ENCODE results near the gene FOXB1. TPM values are rescaled to one million over a fixed set of nuclear protein-coding genes. Genes with fewer than 3 reads are reported as not detected.

FOXB1 gene
- total and polyA plus RNA-seq, 12 donors, result not detected

GRCh38 chr15:59993950-59994401 lies 10.1 kb upstream of the FOXB1 start:
- TF ChIP-seq CTCF (IDR thresholded peaks at IDR 0.05), result no peak
- 2 to 3% methylated on average over 20 of the region's 20 CpGs for WGBS, 2 donors
- Histone ChIP-seq H3K4me1 (peaks cover 0 to 29% (median 9%) of the 10 kb centered on the region in 9 donors), H3K27ac (no peak overlapping the region), H3K4me3 (no peak overlapping the region), H3K9me3 (no peaks in the 10 kb centered on the region), H3K27me3 (peaks cover 35 to 100% (median 97%) of the 10 kb centered on the region in 7 donors), H3K36me3 (no peaks in the 10 kb centered on the region)
- intact Hi-C loops (cut with DNase I), result no loop called here
- DNase-seq, result no peak
- no peak for ATAC-seq

- no peaks in the 10 kb centered on the region for H3K9me3 ChIP-seq
- no peaks in the 10 kb centered on the region for H3K36me3 ChIP-seq
- ATAC-seq (no peak), DNase-seq (no peak)
- no peak for TF ChIP-seq CTCF (IDR thresholded peaks at IDR 0.05)
- peaks cover 35 to 100% (median 98%) of the 10 kb centered on the region in 7 donors for H3K27me3 ChIP-seq
- intact Hi-C loops (cut with DNase I), result no loop called here
- WGBS, 2 donors, result 2 to 5% methylated on average over 8 of the region's 8 CpGs
- H3K4me1 ChIP-seq, result peaks cover 0 to 30% (median 9%) of the 10 kb centered on the region in 9 donors
- H3K27ac ChIP-seq, result no peak overlapping the region
- no peak overlapping the region for H3K4me3 ChIP-seq
These were observed 9.6 kb upstream of the FOXB1 start for GRCh38 chr15:59994526-59994887.

GRCh38 chr15:59994888-59995557 lies 9.1 kb upstream of the FOXB1 start:
- no peak overlapping the region for H3K27ac ChIP-seq
- H3K9me3 ChIP-seq, result no peaks in the 10 kb centered on the region
- intact Hi-C loops (cut with DNase I), result no loop called here
- 1 to 2% methylated on average over 41 of the region's 41 CpGs for WGBS, 2 donors
- peaks cover 35 to 100% (median 98%) of the 10 kb centered on the region in 7 donors for H3K27me3 ChIP-seq
- H3K4me1 ChIP-seq, result peaks cover 0 to 35% (median 9%) of the 10 kb centered on the region in 9 donors
- no peak for DNase-seq
- H3K4me3 ChIP-seq, result no peak overlapping the region
- H3K36me3 ChIP-seq, result no peaks in the 10 kb centered on the region
- no peak for ATAC-seq
- TF ChIP-seq CTCF (IDR thresholded peaks at IDR 0.05), result no peak

GRCh38 chr15:59995568-59996297 lies 8.4 kb upstream of the FOXB1 start:
- 6 to 9% methylated on average over 24 of the region's 24 CpGs for WGBS, 2 donors
- peaks cover 35 to 100% (median 99%) of the 10 kb centered on the region in 7 donors for H3K27me3 ChIP-seq
- no peaks in the 10 kb centered on the region for H3K36me3 ChIP-seq
- H3K27ac ChIP-seq, result no peak overlapping the region
- intact Hi-C loops (cut with DNase I), result no loop called here
- TF ChIP-seq CTCF (IDR thresholded peaks at IDR 0.05), result no peak
- no peak overlapping the region for H3K4me3 ChIP-seq
- peaks cover 0 to 40% (median 9%) of the 10 kb centered on the region in 9 donors for H3K4me1 ChIP-seq
- no peak for ATAC-seq
- no peaks in the 10 kb centered on the region for H3K9me3 ChIP-seq
- no peak for DNase-seq

Data from heart right ventricle (tissue), 16 donors.